Loucy (cell line): ENCODE data around the gene COL23A1.

Source experiments
- H2AFZ ChIP-seq: fragments of 200-600 bp; sonication (generic); 2 replicates; pipeline ENCODE4 v1.6.0; 2016; ENCODE audit warnings: antibody characterized with exemption, mild to moderate bottlenecking, low read length, moderate library complexity
- H3F3A ChIP-seq: fragments of 200-600 bp; 2 replicates; pipeline ENCODE4 v1.6.0; 2016; ENCODE audit warnings: antibody characterized with exemption, low read depth, mild to moderate bottlenecking
- H3K27me3 ChIP-seq: fragments of 200-600 bp; sonication (generic); 2 replicates; pipeline ENCODE4 v1.6.1; 2014; ENCODE audit warnings: low read length, mild to moderate bottlenecking; ENCODE audit not compliant: insufficient read depth, poor library complexity, severe bottlenecking
- H3K36me3 ChIP-seq: fragments of 200-600 bp; sonication (generic); 2 replicates; pipeline ENCODE4 v1.6.1; 2016; ENCODE audit warnings: low read length; ENCODE audit not compliant: insufficient read depth
- H3K4me1 ChIP-seq: fragments of 200-600 bp; sonication (generic); 2 replicates; pipeline ENCODE4 v1.5.1; 2014; ENCODE audit warnings: low read length, mild to moderate bottlenecking; ENCODE audit not compliant: insufficient read depth, poor library complexity, severe bottlenecking
- H3K4me2 ChIP-seq: fragments of 200-600 bp; sonication (generic); 2 replicates; pipeline ENCODE4 v1.6.0; 2014; ENCODE audit warnings: antibody characterized with exemption, low read length, low read depth, mild to moderate bottlenecking; ENCODE audit not compliant: poor library complexity, severe bottlenecking
- H3K4me3 ChIP-seq: fragments of 200-600 bp; sonication (generic); 2 replicates; pipeline ENCODE4 v1.5.1; 2014; ENCODE audit warnings: low read length, mild to moderate bottlenecking, mixed read lengths; ENCODE audit not compliant: poor library complexity, severe bottlenecking
- H3K79me2 ChIP-seq: fragments of 200-600 bp; sonication (generic); 2 replicates; pipeline ENCODE4 v1.6.1; 2014; ENCODE audit warnings: low read length; ENCODE audit not compliant: insufficient read depth
- H3K9ac ChIP-seq: fragments of 200-600 bp; sonication (generic); 2 replicates; pipeline ENCODE4 v1.6.0; 2014; ENCODE audit warnings: mild to moderate bottlenecking, low read depth, low read length, moderate library complexity; ENCODE audit not compliant: poor library complexity, severe bottlenecking
- H3K9me2 ChIP-seq: fragments of 200-600 bp; sonication (generic); replicated peaks from 2 replicates; pipeline ENCODE4 v1.6.1; 2016; ENCODE audit warnings: low read depth, low read length, mixed read lengths
- H3K9me3 ChIP-seq: fragments of 200-600 bp; sonication (generic); 2 replicates; pipeline ENCODE4 v1.6.1; 2014; ENCODE audit warnings: mild to moderate bottlenecking, antibody characterized with exemption, low read length, low read depth; ENCODE audit not compliant: insufficient read depth
- H4K20me1 ChIP-seq: fragments of 200-600 bp; sonication (generic); 2 replicates; pipeline ENCODE4 v1.6.0; 2014; ENCODE audit warnings: antibody characterized with exemption, low read length, mild to moderate bottlenecking; ENCODE audit not compliant: insufficient read depth, poor library complexity, severe bottlenecking
- EZH2phosphoT487 ChIP-seq: fragments of 200-600 bp; IDR thresholded peaks from 2 replicates; pipeline ENCODE4 v1.6.1; 2018; ENCODE audit warnings: antibody characterized with exemption, mild to moderate bottlenecking, moderate library complexity, borderline replicate concordance
- TF ChIP-seq, protein P1 (sequence below): fragments of 200-600 bp; sonication (generic); conservative IDR thresholded peaks from 2 replicates; pipeline ENCODE4 v1.5.1; 2014; ENCODE audit warnings: mild to moderate bottlenecking, antibody characterized with exemption, low read length

Gene COL23A1

DNA sequence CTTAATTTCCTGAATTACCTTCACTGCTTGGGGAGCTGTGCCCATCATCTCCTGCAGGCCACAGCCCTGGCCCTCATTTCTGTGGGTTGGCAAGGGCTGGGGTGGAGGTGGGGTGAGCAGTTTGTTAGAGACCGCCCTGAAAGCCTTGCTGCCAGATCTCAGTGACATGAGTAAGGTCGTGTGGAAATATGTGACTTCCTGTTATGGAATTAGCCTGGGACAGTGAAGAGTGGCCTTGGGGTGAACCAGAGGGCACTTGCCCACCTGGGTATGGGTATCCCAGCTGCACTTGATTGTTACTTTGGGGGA is 388.3 kb downstream of the COL23A1 start:
- no peaks in the 10 kb centered on the region for H3F3A ChIP-seq
- TF ChIP-seq, protein P1, sequence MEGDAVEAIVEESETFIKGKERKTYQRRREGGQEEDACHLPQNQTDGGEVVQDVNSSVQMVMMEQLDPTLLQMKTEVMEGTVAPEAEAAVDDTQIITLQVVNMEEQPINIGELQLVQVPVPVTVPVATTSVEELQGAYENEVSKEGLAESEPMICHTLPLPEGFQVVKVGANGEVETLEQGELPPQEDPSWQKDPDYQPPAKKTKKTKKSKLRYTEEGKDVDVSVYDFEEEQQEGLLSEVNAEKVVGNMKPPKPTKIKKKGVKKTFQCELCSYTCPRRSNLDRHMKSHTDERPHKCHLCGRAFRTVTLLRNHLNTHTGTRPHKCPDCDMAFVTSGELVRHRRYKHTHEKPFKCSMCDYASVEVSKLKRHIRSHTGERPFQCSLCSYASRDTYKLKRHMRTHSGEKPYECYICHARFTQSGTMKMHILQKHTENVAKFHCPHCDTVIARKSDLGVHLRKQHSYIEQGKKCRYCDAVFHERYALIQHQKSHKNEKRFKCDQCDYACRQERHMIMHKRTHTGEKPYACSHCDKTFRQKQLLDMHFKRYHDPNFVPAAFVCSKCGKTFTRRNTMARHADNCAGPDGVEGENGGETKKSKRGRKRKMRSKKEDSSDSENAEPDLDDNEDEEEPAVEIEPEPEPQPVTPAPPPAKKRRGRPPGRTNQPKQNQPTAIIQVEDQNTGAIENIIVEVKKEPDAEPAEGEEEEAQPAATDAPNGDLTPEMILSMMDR: no peak
- no peak for TF ChIP-seq EZH2phosphoT487
- H3K9me2 ChIP-seq: no peaks in the 10 kb centered on the region
- H3K9ac ChIP-seq: no peak overlapping the region
- no peaks in the 10 kb centered on the region for H3K9me3 ChIP-seq
- H3K4me3 ChIP-seq: no peak overlapping the region
- H3K4me2 ChIP-seq: no peak overlapping the region
- H3K27me3 ChIP-seq: no peaks in the 10 kb centered on the region
- H2AFZ ChIP-seq: no peak overlapping the region
- H3K4me1 ChIP-seq: peaks cover 3% of the 10 kb centered on the region
- peaks cover 35% of the 10 kb centered on the region for H3K79me2 ChIP-seq
- H4K20me1 ChIP-seq: peaks cover 17% of the 10 kb centered on the region
- H3K36me3 ChIP-seq: peaks cover 15% of the 10 kb centered on the region; the same call in 1 of the 2 replicates

DNA sequence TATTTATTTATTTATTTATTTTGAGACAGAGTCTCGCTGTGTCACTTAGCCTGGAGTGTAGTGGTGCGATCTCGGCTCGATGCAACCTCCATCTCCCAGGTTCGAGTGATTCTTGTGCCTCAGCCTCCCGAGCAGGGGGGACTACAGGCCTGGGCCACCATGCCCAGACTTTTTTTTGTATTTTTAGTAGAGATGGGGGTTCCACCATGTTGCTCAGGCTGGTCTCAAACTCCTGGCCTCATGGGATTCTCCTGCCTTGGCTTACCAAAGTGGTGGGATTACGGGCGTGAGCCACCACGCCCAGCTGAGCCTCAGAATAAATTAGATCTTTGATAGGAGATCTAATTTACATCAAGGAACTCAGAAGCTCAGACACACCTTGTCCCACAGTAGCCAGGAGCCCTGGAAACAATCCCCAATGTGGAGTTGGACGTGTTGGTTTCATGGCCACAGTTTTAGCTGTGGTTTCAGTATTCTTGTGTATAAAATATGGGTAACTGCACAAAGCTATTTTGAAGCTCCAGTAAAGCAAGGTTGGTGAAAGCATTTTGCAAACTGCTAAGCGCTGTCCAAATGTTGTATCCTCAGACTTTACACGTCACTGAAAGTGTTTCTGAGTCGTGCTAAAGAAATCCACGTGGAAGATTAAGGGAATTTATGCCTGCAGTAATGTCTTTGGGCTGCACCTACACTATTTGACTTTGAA is 388.8 kb downstream of the COL23A1 start:
- H3F3A ChIP-seq: no peaks in the 10 kb centered on the region
- no peak overlapping the region for H3K4me3 ChIP-seq
- H3K4me1 ChIP-seq: peaks cover 3% of the 10 kb centered on the region
- peaks cover 10% of the 10 kb centered on the region; the same call in 1 of the 2 replicates for H3K36me3 ChIP-seq
- no peak overlapping the region for H3K9ac ChIP-seq
- H4K20me1 ChIP-seq: peaks cover 12% of the 10 kb centered on the region
- H3K9me2 ChIP-seq: no peaks in the 10 kb centered on the region
- H2AFZ ChIP-seq: no peak overlapping the region
- H3K9me3 ChIP-seq: no peaks in the 10 kb centered on the region
- H3K27me3 ChIP-seq: no peaks in the 10 kb centered on the region
- peaks cover 30% of the 10 kb centered on the region for H3K79me2 ChIP-seq
- TF ChIP-seq EZH2phosphoT487: no peak
- TF ChIP-seq, protein P1: no peak
- H3K4me2 ChIP-seq: no peak overlapping the region

DNA sequence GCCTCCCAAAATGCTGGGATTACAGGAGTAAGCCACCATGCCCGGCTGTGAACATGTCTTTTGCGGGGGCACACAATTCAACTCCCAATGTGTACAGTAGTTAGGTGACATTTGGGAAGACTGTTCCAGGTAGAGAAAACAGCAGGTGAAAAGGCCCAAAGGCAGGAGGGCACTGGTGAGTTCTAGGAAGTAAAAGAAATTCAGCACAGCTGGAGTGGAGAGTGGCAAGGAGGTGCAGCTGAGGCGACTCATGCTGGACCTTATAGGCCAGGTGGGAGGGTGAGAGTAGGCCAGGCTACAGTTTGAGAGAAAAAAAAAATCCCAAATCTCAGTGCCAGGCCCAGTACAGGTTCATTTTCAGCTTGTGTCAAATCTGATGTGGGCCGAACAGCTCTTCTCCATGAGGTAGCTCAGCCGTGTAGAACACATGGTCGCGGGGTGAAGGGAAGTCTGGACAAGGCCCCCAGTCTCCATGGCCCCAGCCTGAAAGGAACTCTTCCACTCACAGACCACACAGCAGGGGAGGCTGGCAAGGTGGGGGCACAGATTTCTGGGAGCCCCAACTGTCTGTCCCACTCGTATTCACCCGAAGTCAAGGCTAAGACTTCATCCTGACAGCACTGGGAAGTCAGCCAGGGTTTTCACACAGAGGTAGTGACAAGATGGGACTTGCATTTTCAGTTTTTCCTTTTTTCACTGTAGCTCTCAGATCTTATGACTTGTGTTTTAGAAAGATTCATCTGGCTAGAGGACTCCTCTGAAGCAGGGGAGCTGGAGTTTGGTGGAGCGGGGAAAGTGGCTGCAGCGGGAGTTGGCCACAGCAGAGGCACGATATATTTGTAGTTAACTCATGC is 390.4 kb downstream of the COL23A1 start:
- Histone ChIP-seq H3K4me2 (no peak overlapping the region), H3F3A (no peaks in the 10 kb centered on the region), H3K79me2 (peaks cover 15% of the 10 kb centered on the region), H3K4me1 (peaks cover 3% of the 10 kb centered on the region), H3K36me3 (no peaks in the 10 kb centered on the region), H4K20me1 (no peaks in the 10 kb centered on the region), H2AFZ (no peak overlapping the region), H3K27me3 (no peaks in the 10 kb centered on the region), H3K4me3 (no peak overlapping the region), H3K9me2 (no peaks in the 10 kb centered on the region), H3K9ac (no peak overlapping the region), H3K9me3 (no peaks in the 10 kb centered on the region)
- TF ChIP-seq, protein P1: no peak
